Hepatic stellate cell (primary cell): ENCODE data around the gene EHMT1.
"Not testable (repeated sequence)": the region's sequence is repeated elsewhere in the genome, so short reads cannot be mapped to it uniquely, and the experiment has no call there.

Experiments
- DNase-seq: peaks from one replicate; pipeline ENCODE4 v3.0.0; 2011; ENCODE audit warnings: low spot score

Gene EHMT1

GRCh38 chr9:137615387-137615871 lies 3.4 kb upstream of the EHMT1 start:
- no peak for DNase-seq

GRCh38 chr9:137619240-137620047 lies 639 bp downstream of the EHMT1 start:
- DNase-seq, result peak; percentile 76

DNA sequence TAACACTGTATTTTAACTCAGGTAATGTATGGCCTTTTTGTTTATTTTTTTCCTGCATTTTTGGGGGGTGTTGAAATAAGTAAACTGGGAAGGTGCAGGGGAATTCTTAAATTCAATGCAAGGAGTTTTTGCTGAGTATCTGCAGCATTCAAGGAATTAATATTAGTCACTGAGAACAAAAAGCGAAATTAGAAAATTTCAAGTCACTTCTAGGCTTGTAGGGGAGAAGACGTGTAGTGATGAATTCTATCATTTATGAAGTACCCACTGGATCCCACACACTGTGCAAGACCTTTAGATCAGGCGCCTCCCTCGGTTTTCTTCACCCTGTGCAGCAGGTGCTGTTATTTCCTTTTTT lies 1.2 kb downstream of the EHMT1 start:
- DNase-seq, result no peak

GRCh38 chr9:137620581-137620980 lies 1.8 kb downstream of the EHMT1 start:
- no peak for DNase-seq

DNA sequence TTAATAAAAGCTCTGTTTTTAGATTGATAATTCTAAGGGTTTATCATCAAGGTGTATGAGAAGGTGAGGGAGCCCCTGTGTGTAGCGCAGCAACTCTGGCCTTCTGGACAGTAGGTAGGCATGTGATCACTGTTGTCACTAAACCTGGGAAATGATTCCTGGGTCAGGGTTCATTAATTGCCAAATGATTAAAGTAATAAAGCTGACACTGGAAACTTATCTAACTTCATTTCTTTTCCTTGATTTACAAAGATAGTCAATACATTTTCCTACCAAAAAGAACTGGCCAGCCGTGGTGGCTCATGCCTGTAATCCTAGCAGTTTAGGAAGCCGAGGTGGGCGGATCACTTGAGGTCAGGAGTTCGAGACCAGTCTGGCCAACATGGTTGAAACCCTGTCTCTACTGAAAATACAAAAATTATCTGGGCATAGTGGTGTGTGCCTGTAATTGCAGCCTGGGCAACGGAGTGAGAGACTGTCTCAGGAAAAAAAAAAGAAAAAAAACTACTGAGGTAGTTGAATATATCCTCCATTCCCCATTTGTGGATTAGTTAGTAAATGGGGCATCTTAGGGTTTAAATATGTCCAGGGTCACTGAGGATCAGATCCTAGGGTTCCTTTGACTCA lies 2.4 kb downstream of the EHMT1 start:
- DNase-seq, result no peak

DNA sequence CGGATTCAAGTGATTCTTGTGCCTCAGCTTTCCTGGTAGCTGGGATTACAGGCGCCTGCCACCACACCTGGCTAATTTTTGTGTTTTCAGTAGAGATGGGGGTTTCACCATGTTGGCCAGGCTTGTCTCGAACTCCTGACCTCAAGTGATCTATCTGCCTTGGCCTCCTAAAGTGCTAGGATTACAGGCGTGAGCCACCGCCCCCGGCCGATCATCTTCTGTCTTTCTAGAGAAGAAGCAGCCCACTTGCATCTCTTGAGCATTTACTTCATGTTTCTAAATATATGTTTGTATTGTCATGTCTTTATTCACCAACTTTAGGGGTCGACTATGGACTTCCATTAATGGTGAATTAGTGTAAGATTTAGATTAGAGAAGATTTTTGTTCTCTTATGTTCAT lies 3.4 kb downstream of the EHMT1 start:
- DNase-seq, result not testable (repeated sequence)

DNA sequence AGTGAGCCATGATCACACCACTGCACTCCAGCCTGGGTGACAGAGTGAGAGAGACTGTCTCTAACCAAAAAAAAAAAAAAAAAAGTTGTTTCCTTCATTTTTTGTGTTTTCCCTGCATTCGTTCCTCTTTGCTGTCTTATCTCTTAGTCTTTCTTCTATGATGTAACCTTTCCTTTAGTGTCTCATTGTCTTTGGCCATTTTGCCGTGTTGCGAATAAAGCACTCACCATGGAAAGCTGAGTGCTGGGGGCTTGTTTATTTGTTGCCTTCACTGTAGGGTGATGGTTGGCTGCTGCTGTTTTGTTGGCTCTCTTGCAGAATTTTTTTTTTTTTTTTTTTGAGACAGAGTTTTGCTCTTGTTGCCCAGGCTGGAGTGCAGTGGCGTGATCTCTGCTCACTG lies 7.7 kb downstream of the EHMT1 start:
- DNase-seq, result no peak

DNA sequence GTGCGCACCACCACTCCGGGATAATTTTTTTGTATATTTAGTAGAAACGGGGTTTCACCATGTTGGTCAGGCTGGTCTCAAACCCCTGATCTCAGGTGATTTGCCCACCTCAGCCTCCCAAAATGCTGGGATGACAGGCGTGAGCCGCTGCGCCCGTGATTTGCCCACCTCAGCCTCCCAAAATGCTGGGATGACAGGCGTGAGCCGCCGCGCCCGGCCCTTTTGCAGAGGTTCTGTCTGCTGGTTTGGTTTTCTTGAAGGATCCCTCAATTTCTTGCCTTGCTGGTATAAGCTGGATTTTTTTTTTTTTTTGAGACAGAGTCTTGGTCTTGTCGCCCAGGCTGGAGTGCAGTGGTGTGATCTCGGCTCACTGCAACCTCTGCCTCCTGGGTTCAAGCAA lies 8.6 kb downstream of the EHMT1 start:
- not testable (repeated sequence) for DNase-seq

DNA sequence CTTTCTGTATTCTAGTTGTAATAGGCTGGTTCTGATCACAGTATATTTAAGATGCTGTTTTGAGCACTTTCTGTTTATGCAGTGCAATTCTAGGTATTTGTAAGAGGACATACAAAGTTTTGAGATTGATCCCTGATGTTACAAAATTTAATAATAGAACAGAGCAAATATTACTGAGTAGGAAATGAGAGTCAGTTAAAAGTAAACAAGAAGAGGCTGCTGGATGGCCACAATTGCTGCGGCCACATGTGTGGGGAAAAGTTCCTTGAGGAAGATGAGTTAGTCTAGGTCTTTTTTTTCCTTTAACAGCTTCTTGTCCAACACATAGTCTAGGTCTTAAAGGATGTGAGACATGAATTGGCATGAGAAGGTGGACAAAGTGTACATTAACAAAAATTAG lies 11.3 kb downstream of the EHMT1 start:
- DNase-seq, result no peak

GRCh38 chr9:137630679-137631078 lies 11.9 kb downstream of the EHMT1 start:
- peak; percentile 67 for DNase-seq

DNA sequence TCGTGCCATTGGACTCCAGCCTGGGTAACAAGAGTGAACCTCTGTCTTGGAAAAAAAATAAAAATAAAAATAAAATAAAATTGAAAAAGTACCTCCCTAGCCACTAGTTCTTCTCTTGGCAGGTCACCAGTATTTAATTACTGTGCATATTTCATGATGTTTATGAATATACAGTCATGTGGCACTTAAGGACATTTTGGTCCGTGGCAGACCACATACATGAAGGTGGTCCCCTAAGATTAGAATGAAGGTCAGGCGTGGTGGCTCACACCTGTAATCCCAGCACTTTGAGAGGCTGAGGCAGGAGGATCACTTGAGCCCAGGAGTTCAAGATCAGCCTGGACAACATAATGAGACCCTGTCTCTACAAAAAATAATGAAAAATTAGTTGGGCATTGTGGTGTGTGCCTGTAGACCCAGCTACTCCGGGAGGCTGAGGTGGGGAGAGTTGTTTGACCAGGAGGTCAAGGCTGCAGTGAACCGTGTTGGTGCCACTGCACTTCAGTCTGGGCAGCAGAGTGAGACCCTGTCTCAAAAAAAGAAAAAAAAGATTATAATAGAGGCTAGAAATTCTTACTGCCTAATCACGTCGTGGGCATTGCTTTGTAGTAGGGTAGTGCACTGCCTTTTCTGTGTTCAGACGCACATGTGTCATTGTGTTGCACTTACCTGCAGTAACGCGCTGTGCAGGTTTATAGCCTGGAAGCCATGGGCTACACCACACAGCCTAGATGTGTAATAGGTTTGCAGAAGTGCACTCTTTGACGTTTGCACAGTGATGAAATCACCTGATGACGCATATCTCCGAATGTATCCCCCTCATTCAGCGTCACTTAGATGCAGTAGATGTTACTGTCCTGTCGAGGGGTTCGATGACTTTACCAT lies 12.8 kb downstream of the EHMT1 start:
- DNase-seq, result no peak

DNA sequence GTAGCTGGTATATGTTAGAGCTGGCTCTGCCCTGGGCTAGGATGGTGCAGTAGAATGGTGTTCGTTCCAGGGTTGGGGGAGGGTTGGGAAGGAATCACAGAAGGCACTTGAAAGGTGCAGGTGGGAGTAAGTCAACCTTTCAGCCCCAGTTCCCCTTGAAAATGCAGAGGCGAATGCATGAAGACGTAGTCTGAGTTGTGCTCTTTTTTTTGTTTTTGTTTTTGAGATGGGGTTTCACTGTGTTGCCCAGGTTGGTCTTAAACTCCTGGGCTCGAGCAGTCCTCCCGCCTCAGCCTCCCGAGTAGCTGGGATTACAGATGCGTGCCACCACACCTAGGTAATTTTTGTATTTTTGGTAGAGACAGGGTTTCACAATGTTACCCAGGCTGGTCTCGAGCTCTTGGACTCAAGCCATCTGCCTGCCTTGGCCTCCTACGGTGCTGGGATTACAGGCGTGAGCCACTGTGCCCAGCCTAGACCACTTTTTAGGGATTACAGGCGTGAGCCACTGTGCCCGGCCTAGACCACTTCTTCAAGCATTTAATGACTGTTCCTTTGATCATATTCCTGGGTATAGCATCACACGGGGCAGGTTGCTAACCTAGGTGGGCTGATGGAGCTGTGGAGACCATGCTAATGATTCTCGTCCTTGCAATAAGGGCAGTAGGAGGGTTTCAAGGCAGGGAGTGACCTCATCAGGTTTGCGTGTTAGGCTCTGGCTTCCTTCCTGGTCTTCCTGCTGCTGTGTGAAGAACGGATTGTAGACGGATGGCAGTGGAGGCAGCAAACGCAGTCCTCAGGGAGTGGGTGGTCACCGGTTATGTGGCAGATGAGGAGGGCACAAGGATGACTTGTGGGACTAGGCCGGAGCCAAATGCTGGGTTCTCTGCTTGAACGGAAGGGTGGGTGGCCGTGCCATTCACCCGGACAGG lies 13.7 kb downstream of the EHMT1 start:
- no peak for DNase-seq

GRCh38 chr9:137634016-137634415 lies 15.2 kb downstream of the EHMT1 start:
- no peak for DNase-seq

- no peak for DNase-seq
Observed at GRCh38 chr9:137638680-137639079, 19.9 kb downstream of the EHMT1 start.

DNA sequence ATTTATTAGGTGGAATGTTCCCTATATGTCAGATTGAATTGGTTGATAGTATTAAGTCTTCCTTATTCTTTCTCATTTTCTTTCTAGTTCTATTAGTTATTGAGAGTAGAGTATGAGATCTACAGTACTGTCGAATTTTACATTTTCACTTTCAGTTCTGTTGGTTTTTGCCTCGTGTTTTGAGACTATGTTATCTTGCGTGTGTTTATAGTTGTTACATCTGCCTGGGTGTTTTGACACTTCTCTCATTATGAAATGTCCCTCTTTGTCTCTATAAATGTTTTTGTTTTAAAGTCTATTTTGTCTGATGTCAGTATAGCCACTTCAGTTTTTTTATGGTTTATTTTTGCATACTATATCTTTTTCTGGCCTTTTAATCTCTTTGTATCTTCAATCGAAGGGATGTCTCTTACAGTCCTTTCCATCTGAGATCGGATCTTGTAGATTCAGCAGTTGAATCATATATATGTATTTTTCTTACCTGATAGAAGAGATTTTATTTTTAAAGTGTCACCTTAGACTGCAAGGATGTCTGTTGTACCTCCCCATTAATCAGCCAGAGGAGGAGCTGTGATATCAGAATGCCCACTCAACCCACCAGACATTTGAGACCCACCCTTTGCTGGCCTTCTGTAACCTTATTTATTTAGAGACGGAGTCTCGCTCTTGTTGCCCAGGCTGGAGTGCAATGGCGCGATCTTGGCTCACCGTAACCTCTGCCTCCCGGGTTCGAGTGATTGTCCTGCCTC lies 20.7 kb downstream of the EHMT1 start:
- DNase-seq, result no peak

DNA sequence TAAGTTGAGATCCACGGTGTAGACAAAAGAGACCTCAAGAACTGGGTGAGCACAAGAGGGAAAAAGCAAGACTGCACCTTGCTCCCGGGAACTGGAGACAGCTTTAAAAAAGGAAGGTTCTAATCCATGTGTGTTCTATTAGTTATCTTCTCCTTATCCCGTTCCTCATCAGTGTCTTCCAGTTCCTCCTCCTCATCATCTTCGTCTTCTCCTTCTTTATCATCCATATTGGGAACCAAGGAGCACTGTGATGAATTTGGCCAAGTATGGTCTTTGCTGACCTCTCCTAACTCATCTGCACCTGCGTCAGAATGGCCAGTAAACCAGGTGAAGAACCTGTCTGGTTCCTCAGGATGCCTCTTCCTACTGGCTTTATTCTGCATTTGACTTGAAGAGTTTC lies 22.1 kb downstream of the EHMT1 start:
- no peak for DNase-seq

GRCh38 chr9:137642118-137642601 lies 23.4 kb downstream of the EHMT1 start:
- no peak for DNase-seq

GRCh38 chr9:137642892-137643291 lies 24.1 kb downstream of the EHMT1 start:
- DNase-seq, result no peak

DNA sequence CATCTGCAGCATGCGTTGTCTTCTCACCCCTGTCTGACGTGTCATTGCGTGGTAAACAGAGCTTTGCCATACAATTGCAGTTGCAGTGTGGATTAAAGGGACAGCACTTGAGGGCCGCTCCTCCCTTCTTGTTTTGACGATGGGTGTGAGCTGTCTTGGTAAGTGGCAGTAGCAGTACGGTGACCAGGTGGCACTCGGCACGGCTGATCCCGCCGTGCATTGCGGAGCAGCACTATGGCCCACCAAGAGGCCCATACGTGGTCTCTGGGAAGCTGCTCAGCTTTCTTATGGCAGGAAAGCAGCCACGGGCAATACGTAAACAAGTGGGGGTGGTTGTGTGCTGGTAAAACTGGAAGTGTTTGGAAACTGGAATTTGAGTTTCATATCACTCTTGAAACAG lies 25.1 kb downstream of the EHMT1 start:
- no peak for DNase-seq

GRCh38 chr9:137645211-137645610 lies 26.4 kb downstream of the EHMT1 start:
- DNase-seq, result no peak

DNA sequence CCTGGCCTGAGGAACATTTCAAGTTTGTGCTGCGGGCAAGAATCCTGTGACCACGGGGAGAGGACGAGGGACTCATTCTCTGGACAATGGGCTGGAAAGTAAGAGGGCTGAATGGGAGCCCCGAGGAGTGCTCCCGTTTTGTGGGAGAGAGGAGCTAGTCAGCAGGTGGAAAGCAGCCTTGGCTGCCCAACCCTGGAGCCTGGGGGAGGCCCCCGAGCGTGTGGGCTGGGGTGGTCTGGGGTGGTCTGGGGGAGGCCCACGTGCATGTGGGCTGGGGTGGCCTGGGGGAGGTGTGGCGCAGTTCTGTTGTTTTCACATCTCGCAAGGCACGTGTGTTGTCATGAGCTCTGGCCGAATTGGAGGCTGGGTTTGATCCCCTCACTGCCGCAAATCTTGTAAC lies 27.5 kb downstream of the EHMT1 start:
- DNase-seq, result no peak
